ENCODE data around the gene SCRT2.

DNA sequence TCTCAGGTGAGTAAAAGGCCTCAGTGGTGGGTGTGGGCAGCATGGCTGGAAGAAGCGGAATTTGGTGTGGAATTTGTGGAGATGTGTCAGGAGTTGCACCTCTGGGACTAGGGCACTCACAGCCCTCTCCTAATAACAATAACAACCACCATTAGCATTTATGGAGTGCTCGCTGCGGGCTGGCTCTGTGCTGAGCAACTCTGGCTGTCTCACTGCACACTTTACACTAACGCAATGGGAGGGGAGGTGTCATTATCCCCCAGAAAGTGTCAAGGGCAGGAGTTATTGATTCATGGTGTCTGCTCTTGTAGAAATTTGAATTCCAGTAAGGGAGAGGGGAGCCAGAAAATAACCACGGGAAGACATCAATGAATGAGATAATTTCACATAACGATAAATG is 22.7 kb upstream of the SCRT2 start:
- TF ChIP-seq POLR2AphosphoS5 (IDR thresholded peaks at IDR 0.05; ENCODE audit: low read depth, low read length): no peak
- TF ChIP-seq POLR2A (IDR thresholded peaks at IDR 0.05; ENCODE audit: low read depth, low read length): no peak
